Measurements from ENCODE around the gene CACFD1. TPM values are rescaled to one million over a fixed set of nuclear protein-coding genes. Genes with fewer than 3 reads are reported as not detected.

CACFD1 gene
- total RNA-seq, 1 experiment from 2014 or later, result 1.5 TPM

DNA sequence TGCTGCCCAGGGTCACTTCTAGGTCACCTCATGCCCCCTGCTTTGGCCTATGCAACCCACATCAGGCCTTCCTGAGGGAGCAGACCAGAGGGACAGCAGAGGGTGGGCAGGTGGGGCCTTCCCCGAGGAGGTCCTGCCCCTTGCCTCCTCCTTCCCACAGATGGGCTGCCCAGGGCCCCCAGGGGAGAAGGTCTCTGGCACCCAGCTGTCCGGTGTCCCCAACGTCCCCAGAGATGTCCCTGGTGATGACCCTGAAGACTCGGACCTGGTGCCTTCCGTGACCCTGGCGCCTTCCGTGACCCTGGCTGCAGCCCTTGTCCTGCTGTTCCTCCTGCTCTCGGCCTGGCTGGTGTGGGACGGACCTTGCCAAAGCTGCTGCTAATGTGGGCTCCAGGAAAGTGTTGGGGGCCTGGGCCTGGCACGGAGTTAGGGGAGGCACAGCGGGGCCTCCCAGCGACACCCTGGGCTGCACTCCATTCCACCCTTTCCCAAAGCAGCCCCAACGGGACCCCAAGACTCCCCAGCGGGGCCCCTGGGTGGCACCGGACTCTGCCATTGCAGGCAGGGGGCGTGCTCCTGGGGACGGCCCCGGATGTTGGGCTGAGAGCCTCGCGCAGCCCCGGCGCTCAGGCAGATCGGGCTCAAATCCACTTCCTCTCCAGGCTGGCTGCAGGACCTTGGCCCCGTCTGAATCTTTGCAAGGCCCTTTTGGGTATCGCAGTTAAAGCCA lies 25.9 kb downstream of the CACFD1 start:
- ChIA-PET CTCF (interaction anchor here (0.7 to 1.8 kb wide), 12 partner anchors 11 to 1727 kb away, joined by 3 to 16 read pairs (median 4); no protein-coding TSS in a partner anchor), POLR2A (no interaction called here)
- Mint-ChIP-seq H3K9me3 (ENCODE audit: unreplicated experiment) (no peaks in the 10 kb centered on the region), H3K4me3 (ENCODE audit: unreplicated experiment) (no peak overlapping the region), H3K36me3 (ENCODE audit: insufficient read depth, unreplicated experiment) (no peaks in the 10 kb centered on the region), H3K4me1 (ENCODE audit: insufficient read depth, unreplicated experiment) (no peaks in the 10 kb centered on the region), H3K27ac (ENCODE audit: low read depth, unreplicated experiment) (no peak overlapping the region), H3K27me3 (ENCODE audit: insufficient read depth, unreplicated experiment) (peaks cover 10% of the 10 kb centered on the region)
- BruUV-seq (replicated peaks), result no TSS peak
- intact Hi-C loops (cut with micrococcal nuclease), result loop anchor here (1.0 kb wide), 3 partner anchors 78 to 463 kb away; no protein-coding TSS in a partner anchor
- TF ChIP-seq, protein P1, sequence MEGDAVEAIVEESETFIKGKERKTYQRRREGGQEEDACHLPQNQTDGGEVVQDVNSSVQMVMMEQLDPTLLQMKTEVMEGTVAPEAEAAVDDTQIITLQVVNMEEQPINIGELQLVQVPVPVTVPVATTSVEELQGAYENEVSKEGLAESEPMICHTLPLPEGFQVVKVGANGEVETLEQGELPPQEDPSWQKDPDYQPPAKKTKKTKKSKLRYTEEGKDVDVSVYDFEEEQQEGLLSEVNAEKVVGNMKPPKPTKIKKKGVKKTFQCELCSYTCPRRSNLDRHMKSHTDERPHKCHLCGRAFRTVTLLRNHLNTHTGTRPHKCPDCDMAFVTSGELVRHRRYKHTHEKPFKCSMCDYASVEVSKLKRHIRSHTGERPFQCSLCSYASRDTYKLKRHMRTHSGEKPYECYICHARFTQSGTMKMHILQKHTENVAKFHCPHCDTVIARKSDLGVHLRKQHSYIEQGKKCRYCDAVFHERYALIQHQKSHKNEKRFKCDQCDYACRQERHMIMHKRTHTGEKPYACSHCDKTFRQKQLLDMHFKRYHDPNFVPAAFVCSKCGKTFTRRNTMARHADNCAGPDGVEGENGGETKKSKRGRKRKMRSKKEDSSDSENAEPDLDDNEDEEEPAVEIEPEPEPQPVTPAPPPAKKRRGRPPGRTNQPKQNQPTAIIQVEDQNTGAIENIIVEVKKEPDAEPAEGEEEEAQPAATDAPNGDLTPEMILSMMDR (IDR thresholded peaks at IDR 0.05; ENCODE audit: unreplicated experiment), result no peak
- no peak for DNase-seq (ENCODE audit: unreplicated experiment)

DNA sequence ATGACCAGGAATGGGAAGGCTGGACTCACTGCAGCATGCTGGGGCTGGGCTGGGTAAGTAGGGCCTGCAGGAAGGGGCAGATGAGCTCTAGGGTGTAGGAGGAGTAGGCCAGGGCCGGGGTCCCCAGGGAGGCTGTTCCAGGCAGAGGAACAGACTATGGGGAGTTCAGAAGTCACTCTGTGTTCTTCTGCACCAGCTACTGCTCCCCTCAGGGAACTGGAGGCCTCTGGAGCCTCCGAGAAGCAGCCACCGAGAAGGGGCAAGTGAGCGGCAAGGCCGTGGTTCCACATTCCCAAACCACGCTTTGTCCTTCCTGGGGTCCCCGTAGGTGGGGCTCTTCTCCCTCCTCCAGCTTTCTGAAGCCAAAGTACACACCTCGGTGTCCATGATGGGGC lies 27.6 kb downstream of the CACFD1 start:
- Mint-ChIP-seq H3K36me3 (ENCODE audit: insufficient read depth, unreplicated experiment) (no peaks in the 10 kb centered on the region), H3K9me3 (ENCODE audit: unreplicated experiment) (no peaks in the 10 kb centered on the region), H3K4me1 (ENCODE audit: insufficient read depth, unreplicated experiment) (no peaks in the 10 kb centered on the region), H3K27me3 (ENCODE audit: insufficient read depth, unreplicated experiment) (peaks cover 10% of the 10 kb centered on the region), H3K27ac (ENCODE audit: low read depth, unreplicated experiment) (no peak overlapping the region), H3K4me3 (ENCODE audit: unreplicated experiment) (no peak overlapping the region)
- ChIA-PET CTCF (interaction anchor here (0.6 to 1.8 kb wide), 15 partner anchors 16 to 1629 kb away, joined by 3 to 16 read pairs (median 3); partner anchors contain the start of gene CACFD1), POLR2A (interaction anchor here (0.6 kb wide), 1 partner anchor 354 kb away, joined by 3 read pairs; no protein-coding TSS in a partner anchor)
- TF ChIP-seq, protein P1 (IDR thresholded peaks at IDR 0.05; ENCODE audit: unreplicated experiment), result no peak
- intact Hi-C loops (cut with micrococcal nuclease), result no loop called here
- no peak for DNase-seq (ENCODE audit: unreplicated experiment)
- no TSS peak for BruUV-seq (replicated peaks)

- Mint-ChIP-seq H3K27ac (ENCODE audit: low read depth, unreplicated experiment) (no peak overlapping the region), H3K36me3 (ENCODE audit: insufficient read depth, unreplicated experiment) (no peaks in the 10 kb centered on the region), H3K4me1 (ENCODE audit: insufficient read depth, unreplicated experiment) (no peaks in the 10 kb centered on the region), H3K9me3 (ENCODE audit: unreplicated experiment) (no peaks in the 10 kb centered on the region), H3K27me3 (ENCODE audit: insufficient read depth, unreplicated experiment) (peaks cover 17% of the 10 kb centered on the region), H3K4me3 (ENCODE audit: unreplicated experiment) (no peak overlapping the region)
- no TSS peak for BruUV-seq (replicated peaks)
- intact Hi-C loops (cut with micrococcal nuclease), result no loop called here
- TF ChIP-seq, protein P1 (IDR thresholded peaks at IDR 0.05; ENCODE audit: unreplicated experiment), result no peak
- DNase-seq (ENCODE audit: unreplicated experiment), result no peak
- POLR2A ChIA-PET, result no interaction called here
- CTCF ChIA-PET, result interaction anchor here (0.6 to 1.0 kb wide), 5 partner anchors 10 to 515 kb away, joined by 3 to 5 read pairs (median 3); no protein-coding TSS in a partner anchor
These were observed 29.0 kb downstream of the CACFD1 start for GRCh38 chr9:133488686-133489252.

Data from MCF 10A (cell line).